HG02840 (cell line): ENCODE results near the gene ELAPOR1.
A peak's percentile ranks its signal among the peaks of the same experiment; 100 is the strongest.

Experiments used
- ATAC-seq: cut with Tn5 transposase; IDR thresholded peaks from one replicate; pipeline ENCODE4 v1.9.1; 2021; ENCODE audit warnings: mild to moderate bottlenecking, moderate library complexity, moderate number of reproducible peaks; ENCODE audit not compliant: unreplicated experiment, low FRiP score

ELAPOR1 gene, protein sequence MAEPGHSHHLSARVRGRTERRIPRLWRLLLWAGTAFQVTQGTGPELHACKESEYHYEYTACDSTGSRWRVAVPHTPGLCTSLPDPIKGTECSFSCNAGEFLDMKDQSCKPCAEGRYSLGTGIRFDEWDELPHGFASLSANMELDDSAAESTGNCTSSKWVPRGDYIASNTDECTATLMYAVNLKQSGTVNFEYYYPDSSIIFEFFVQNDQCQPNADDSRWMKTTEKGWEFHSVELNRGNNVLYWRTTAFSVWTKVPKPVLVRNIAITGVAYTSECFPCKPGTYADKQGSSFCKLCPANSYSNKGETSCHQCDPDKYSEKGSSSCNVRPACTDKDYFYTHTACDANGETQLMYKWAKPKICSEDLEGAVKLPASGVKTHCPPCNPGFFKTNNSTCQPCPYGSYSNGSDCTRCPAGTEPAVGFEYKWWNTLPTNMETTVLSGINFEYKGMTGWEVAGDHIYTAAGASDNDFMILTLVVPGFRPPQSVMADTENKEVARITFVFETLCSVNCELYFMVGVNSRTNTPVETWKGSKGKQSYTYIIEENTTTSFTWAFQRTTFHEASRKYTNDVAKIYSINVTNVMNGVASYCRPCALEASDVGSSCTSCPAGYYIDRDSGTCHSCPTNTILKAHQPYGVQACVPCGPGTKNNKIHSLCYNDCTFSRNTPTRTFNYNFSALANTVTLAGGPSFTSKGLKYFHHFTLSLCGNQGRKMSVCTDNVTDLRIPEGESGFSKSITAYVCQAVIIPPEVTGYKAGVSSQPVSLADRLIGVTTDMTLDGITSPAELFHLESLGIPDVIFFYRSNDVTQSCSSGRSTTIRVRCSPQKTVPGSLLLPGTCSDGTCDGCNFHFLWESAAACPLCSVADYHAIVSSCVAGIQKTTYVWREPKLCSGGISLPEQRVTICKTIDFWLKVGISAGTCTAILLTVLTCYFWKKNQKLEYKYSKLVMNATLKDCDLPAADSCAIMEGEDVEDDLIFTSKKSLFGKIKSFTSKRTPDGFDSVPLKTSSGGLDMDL

DNA sequence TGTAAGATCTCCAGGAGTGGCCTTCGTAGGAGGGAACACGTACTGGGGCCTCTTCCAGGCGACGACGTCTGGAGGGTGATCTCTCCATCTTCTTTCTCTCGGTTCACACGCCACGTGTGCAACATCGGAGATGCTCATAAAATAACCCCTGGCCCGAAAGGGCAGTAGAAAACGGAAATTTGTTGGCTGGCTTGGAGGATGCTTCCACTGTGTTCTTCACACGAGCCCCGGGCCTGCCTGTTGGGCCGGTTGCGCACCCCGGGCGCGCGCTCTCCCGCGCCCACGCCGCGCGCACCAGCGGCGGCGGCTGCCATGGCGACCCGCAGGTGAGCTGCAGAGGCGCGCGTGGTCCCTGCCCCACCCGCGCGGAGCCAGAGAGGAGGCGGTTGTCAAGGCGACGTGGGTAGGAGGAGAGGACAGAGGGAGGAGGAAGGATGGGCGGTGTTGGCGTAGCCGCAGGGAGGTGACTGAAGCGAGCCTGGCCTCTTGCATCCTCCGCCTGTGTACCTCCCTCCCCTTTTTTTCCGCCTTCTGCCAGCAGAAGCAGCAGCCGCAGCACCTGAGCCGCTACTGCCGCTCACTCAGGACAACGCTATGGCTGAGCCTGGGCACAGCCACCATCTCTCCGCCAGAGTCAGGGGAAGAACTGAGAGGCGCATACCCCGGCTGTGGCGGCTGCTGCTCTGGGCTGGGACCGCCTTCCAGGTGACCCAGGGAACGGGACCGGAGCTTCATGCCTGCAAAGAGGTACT, at the start of gene ELAPOR1:
ELAPOR1 (plus strand) TSS at position 526 of the 752 bp plus-strand sequence; CDS start at position 595, 69 bp downstream.
- ATAC-seq, result peak; percentile 51

DNA sequence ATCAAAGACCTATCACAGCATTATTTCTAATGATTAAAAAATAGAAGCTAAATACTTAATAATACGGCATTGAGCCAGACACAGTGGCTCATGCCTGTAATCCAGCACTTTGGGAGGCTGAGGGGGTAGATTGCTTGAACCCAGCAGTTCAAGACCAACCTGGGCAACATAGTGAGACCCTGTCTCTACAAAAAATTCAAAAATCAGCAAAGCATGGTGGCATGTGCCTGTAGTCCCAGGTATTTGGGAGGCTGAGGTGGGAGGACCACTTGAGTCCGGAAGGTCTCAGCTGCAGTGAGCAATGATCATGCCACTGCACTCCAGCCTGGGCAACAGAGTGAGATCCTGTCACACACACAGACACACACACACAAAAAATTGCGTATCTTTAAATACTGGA, 48.8 kb upstream of the ELAPOR1 start:
- ATAC-seq, result no peak

DNA sequence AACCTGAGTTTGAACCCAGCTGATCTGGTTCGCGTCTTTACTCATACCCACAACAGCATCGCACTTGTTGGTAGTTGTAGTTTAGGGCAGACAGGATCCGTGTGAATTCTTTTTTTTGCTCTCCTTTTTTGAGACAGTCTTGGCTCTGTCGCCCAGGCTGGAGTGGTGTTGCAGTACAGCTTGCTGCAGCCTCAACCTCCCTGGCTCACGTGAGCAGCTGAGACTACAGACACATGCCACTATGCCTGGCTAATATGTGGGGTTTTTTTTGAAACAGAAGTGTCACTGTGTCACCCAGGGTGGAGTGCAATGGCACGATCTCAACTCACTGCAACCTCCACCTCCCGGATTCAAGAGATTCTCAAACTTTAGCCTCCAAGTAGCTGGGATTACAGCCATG, 46.0 kb upstream of the ELAPOR1 start:
- ATAC-seq, result no peak

DNA sequence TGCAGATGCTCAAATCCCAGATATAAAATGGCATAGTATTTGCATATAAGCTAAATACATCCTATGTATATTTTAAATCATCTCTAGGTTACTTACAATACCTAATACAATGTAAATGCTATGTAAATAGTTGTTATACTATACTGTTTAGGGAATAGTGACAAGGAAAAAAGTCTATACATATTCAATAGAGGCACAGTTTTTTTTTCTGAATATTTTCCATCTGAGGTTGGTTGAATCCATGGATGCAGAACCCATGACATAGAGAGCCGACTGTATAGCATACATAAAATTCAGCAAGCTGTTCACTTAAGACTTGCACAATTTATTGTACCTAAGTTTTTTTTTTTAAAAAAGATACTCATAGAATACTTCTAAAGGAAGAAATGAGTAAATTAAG, 44.6 kb upstream of the ELAPOR1 start:
- ATAC-seq, result no peak

DNA sequence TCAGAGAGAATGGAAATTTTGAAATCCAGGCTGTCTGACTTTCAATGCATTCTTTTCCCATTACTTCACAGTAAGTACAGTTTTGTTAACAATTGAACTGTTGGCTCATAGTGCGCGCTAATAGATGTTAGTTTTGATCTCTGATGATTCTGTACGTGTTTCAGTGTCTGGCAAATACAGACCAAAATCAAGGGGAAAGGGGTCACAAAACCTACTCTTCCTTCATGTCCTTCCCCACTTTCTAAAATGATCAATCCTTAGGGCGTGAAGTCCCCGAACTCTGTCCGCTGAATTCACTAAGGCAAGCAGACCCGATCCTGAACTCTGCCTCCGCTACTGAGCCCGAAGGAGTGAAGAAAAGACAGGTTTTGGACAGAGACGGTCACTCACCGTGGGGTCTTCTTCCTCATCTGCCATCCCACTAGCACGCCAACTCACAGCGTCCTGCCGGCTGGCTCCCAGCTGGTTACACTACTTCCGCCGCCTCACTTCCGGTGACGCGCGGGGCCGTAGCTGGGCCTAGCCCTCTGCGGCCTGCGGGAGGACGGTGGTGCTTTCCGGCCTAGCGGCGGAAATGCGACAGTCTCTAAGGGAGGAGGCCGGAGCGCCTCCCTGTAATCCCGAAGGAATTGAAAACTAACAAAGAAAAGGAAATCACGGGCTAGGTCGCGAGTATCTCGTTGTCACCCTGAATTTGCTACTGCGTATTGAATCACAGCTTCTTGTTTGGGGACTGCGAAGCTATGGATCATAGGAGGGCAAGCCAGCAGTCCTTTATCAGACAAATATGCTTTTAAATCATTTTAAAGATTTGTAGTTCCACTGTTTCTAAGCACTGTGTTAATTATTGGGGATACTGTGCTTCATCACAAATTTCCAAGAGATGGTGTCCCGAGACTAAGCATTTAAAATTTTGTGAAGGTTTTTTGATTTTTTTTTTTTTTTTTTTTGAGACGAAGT, 38.1 kb upstream of the ELAPOR1 start, which contains the start of gene TAF13:
TAF13 (minus strand) TSS at position 473 of the 960 bp plus-strand sequence; CDS start at position 417, 56 bp downstream.
- peak; percentile 99 for ATAC-seq

DNA sequence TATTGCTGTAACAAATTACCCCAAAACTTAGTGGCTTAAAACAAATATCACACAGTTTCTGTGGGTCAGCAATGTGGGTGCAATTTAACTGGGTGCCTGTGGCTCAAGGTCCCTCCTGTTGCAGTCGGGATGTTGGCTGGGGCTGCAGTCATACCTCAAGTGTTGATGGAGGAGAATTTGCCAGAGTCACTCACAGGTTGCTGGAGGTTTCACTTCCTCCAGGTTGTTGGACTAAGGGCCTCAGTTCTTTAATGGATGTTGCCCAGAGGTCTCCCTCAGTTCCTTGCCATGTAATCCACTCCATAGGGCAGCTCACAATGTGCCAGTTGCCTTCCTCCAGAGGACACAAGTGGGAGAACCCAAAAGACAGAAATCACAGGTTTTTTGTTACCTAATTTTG, 35.6 kb upstream of the ELAPOR1 start:
- ATAC-seq, result no peak

DNA sequence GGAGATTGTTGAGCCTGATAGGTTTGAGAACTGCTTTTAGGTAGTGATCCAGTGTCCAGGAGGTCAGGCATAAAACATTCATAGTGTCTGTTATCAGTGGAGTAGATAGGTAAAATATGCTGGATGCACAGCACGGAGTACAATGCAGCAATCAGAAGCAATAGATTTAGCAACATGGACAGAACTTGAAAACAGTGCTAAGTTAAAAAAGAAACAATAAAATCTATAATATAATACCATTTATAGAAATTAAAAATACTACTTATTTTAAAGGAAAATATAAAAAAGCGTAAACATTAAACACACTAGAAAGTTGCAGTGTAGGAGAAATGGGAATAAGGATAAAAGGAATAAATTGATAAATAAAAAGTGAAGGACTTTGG, 34.7 kb upstream of the ELAPOR1 start:
- ATAC-seq, result no peak

DNA sequence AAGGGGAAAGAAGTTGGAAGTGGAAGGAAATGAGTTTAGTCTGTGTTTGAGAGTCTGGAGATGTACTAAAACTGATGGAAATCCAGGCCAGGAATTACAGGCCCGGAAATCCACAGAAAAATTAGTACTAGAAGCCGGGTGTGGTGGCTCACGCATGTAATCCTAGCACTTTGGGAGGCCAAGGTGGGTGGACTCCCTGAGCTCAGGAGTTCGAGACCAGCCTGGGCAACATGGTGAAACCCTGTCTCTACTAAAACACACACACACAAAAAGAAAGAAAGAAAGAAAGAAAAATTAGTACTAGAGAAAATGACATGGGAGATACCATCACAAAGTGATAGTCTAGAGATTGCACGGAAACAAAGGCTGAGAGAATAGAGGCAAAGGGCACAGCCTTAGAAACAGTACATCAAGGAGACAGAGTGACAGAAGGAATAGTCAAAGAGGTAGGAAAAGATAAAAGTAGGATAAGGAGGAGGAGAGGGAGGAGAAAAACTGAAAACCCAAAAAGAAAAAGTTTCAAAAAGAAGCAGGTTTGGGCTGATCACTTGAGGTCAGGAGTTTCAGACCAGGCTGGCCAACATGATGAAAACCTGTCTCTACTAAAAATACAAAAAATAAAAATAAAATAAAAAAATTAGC, 33.4 kb upstream of the ELAPOR1 start:
- ATAC-seq, result no peak

DNA sequence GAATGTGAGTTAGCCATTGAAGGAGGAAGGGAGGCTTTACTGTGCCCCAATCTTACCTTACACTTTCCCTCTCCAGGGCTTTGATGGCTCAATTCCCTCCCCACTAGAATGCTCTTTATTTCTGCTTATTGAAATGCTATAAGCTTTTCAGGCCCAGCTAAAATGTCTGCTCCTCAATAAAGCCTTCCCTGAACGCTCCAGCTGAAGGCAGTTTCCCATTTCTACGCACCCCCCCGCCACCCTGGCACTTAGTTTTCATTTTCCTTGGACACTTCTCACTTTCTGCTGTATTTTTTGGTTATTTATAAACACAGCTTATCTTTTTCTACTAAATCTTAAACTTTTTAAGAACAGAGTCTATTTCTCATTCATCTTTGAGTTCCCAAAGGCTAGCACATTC, 30.4 kb upstream of the ELAPOR1 start:
- ATAC-seq, result no peak

DNA sequence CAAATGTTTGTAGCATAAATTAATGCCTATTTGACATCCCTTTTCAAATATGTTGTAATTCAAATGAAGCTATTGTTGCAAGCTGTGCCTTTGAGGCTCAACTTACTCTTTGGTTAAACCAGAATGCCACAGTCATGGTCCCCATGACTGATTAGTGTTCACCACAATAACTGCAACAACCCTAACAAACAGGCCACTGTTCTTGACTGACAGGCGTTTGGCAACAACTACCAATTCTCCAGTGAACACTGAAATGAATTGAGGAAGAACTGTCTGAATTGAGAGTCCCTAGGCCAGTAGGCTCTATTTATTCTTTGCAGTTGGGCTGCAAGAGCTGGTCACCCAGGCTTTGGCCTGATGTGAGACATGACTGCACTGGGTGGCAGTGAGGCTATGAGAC, 30.0 kb upstream of the ELAPOR1 start:
- no peak for ATAC-seq

DNA sequence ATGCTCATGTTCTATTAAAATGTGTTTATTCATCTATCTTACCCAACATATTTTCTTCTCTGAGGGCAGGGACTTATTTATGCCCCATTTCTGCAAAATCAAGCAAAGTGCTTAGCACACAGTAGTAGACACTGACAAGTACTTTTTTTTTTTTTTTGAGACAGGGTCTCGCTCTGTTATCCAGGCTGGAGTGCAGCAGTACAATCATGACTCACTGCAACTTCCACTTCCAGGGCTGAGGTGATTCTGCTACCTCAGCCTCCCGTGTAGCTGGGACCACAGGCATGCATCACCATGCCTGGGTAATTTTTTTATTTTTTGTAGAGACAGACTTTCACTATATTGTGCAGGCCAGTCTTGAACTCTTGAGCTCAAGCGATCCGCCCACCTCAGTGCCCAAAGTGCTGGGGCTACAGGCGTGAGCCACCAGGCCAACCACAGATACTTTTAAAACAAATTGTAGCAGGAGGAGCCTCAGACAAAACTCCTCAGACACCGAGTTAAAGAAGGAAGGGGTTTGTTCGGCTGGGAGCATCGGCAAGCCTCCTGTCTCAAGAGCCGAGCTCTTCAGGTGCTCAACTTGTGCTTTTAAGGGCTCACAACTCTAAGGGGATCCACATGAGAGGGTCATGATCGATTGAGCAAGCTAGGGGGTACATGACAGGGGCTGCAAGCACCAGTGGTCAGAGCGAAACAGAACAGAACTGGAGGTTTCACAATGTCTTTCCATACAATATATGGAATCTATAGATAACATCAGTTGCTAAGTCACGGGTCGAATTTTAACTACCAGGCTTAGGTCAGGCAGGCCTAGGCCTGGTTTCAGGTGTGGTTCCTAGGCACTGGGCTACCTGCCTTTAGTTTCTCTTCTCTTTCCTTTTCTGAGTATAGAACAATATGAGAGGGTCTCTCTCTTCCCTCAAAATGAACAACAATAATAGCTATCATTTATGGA, 29.1 kb upstream of the ELAPOR1 start:
- ATAC-seq, result no peak

DNA sequence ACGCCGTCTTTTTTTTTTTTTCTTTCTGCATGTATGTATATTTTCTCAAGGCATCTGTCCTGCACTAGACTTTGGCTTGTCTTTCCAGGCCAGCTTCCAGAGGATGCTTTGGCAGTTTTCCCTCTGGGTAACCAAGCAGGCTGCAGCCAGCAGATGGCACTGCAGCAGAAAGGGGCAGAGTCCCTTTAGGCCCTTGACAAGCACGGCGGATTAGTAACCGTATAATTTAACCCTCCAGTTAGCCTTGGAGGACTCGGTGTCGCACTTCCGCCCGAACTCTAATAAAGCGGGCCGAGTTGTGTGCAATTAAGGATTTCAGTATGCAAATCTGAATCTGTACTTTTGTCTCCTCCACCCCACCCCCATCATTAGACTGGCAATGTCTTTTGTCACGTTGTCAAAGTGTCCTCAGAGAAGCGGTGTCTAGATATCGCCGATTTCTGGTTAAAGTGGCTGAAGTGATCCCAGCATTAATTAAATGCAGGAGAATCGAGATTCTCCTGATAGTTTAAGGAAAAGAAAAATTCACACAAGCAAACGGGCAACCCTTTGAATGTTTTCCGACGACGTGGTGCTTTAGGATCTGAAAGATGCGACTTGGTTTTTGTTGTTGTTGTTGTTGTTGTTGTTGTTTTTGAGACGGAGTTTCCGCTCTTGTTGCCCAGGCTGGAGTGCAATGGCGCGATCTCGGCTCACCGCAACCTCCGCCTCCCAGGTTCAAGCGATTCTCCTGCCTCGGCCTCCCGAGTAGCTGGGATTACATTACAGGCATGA, 24.5 kb upstream of the ELAPOR1 start:
- ATAC-seq, result no peak

DNA sequence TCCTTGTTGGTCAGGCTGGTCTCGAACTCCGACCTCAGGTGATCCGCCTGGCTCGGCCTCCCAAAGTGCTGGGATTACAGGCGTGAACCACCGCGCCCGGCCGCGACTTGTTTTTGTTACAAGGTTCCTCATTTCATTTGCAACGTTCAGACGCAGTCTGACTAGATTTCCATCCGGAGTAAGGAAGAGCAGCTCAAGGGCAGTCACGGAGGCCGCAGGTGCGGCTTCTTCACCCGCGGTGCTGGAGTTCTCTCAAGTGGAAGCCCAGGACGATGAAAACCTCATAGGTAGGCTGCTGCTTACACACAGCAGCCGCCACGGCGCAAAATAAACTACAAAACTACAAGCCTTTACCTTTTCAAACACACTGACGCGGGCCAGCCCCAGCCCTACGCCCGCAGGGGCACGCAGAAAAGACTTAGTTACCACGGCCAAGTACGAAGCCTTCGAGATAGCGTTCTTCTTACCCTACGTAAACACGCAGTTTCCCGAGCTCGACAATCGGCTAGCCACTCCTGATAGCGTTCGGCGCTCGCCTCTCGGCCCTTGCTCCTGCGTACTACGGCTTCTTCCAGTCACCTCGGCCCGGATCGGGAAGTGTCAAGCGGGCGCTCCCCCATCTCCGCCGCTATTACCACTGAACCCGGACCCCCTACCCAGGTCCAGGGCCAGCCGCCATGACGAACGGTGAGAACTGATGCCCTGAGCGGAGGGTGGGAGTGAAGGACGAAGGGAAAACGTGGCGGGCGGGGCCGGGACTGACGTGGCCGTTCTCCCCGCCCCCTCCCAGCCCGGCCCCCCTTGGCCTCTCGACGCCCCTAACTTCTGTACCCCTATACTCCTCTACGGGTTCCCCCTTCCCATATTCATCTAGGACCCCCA, 23.5 kb upstream of the ELAPOR1 start, which contains the start of gene TMEM167B:
TMEM167B (plus strand) TSS at position 569 of the 882 bp plus-strand sequence; CDS start at position 678, 109 bp downstream.
- peak; percentile 97 for ATAC-seq

DNA sequence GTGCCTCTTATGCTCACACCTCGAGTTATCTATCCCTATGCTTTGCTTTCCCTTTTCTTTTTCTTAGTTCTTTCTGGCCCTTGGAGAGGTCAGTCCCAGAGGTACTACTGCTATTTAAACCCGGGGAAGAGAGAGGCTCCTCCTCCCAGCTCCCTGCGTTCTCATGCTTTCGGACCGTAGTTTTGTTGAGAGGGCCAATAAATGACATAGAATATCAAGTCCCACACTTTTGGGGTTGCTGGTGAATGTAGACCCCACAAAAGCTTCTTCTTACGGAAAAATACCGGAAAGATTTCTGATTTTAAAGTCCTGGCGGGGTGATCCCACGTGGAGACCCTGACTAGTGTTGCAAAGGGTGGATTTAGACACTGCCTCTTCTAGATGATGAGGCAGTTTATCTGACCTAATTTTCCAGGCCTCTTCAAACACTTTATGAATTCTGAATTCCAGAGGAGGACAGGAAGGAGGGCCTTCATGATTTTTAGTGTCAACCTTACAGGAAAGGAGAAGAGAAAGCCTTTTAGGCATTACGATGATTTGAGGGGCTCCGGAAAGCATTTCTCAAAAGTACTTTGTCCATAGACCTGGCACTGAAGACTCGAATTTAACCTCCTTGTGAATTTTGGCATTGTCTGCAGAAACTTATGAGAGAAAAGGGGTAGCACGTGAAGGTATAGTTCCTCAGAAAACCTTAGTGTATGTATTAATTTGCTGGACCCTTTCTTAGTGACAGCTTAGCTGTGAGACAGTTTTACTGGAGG, 22.7 kb upstream of the ELAPOR1 start:
- peak; percentile 39 for ATAC-seq

DNA sequence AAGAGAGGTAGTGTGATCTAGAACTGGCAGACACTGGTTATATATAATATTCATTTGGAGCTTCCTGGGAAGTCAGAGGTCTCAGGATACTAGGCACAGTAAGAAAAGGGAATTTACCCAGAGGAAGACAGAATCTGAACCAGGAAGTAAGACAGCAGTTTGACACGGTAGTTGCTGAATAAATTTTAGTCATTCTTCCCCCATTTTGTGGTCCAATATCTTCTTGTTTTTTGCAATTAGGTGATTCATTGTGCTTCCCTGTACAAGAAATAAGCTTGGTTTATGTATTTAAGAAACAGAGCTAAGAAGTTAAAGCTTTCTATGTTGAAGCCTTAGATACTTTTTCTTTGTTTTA, 22.1 kb upstream of the ELAPOR1 start:
- no peak for ATAC-seq
